Mesodermal cell (in vitro differentiated cells): ENCODE results near the gene MYO19.

ENCODE experiments used
- H3K27ac ChIP-seq: 2 replicates; pipeline ENCODE4 v1.7.0; 2013; ENCODE audit warnings: mild to moderate bottlenecking, low read depth, low read length, moderate library complexity; ENCODE audit not compliant: severe bottlenecking
- H3K36me3 ChIP-seq: 2 replicates; pipeline ENCODE4 v1.7.1; 2013; ENCODE audit warnings: mild to moderate bottlenecking, low read length, moderate library complexity; ENCODE audit not compliant: control insufficient read depth, insufficient read depth
- H3K4me1 ChIP-seq: one replicate; pipeline ENCODE4 v1.7.1; 2013; ENCODE audit warnings: mild to moderate bottlenecking, low read length; ENCODE audit not compliant: insufficient read depth, control insufficient read depth, poor library complexity, severe bottlenecking
- H3K4me3 ChIP-seq: 2 replicates; pipeline ENCODE4 v1.7.0; 2013; ENCODE audit warnings: low read length, control low read depth, mild to moderate bottlenecking; ENCODE audit not compliant: insufficient read depth, poor library complexity, severe bottlenecking; ENCODE audit errors: extremely low read depth
- H3K9me3 ChIP-seq: 2 replicates; pipeline ENCODE4 v1.7.1; 2013; ENCODE audit warnings: mild to moderate bottlenecking, low read length, moderate library complexity; ENCODE audit not compliant: control insufficient read depth
- WGBS, 2 experiments: methylation state at CpG; one replicate each; pipeline ENCODE4 v1.1.5; 2013; ENCODE audit warnings: missing lambda C conversion rate in 2 of 2; ENCODE audit not compliant: insufficient coverage in 2 of 2; 5-methylcytosine and 5-hydroxymethylcytosine counted together

MYO19 gene

DNA sequence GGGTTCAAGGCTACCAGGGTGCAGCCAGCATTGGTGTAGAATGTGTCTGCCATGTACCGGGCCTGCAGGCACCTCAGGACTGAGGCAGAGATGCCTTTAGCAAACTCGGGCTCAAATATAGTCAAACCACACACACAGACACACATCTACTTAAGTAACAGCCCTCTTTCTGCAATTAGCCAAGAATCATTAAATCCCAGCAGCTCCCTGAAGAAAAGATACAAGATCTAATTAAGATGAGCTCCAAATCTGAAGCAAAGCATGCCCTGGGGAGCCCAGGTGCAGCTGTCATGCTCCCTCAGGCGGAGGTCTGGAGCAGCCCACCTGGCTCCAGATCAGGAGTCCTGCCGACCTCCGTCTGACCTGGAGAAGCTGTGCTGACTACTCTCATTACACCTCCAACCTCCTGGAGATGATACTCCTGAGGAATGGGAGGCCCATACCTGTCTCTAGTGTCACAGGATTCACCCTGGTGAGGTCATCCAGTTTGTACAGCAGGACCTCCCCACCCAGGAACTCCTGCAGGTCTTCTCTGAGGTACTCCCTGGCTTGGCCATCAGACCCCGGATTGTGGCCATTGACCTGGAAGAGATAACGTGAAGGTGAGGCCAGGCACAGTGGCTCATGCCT is 6.9 kb downstream of the MYO19 start:
- peaks cover 15% of the 10 kb centered on the region for H3K4me1 ChIP-seq
- H3K27ac ChIP-seq = no peak overlapping the region
- H3K36me3 ChIP-seq = peaks cover 76% of the 10 kb centered on the region
- no peak overlapping the region for H3K4me3 ChIP-seq
- no peaks in the 10 kb centered on the region for H3K9me3 ChIP-seq
- WGBS, 2 experiments = 90 to 94% methylated on average over 7 of the region's 7 CpGs

DNA sequence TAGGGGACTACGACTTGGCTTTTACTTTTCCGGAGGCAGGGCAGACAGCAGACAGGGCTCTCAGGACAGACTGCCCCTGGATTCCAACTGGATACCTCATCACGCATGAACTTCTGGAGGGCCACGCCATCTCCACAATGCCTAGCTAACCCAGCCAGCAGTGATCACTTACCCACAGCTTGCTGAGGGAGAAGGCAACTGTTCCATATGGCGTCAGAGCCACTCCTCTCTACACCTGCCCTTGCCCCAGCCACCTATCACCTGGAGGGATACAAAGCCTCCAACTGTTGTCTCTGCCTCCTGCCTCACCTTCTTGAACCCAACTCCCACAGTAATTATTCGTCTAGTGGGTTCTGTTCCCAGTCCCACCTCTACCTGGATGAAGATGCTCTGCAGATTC is 8.8 kb downstream of the MYO19 start:
- H3K36me3 ChIP-seq = peaks cover 58% of the 10 kb centered on the region

DNA sequence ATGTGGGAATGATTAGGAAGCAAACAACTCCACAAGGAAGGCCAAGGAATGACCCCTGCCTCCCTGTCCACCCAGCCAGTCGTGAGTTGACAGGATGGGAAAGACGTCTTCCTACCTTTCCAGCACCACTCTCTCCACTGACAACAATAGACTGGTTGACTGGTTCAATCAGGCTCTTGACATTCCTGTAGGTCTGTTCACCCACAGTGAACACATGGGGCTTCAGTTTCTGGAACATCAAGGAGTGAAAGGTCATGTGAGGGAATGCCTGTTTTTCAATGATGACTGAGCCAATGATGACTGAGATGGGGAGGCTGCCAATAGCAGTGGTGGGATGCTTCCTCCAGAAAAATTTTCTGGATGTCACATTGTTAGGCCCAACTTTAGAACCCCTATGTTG is 9.6 kb downstream of the MYO19 start:
- Histone ChIP-seq H3K9me3 (no peaks in the 10 kb centered on the region), H3K4me3 (no peak overlapping the region), H3K4me1 (peaks cover 15% of the 10 kb centered on the region), H3K36me3 (peaks cover 61% of the 10 kb centered on the region), H3K27ac (no peak overlapping the region)
- WGBS, 2 experiments = 92 to 100% methylated on average over 2 of the region's 2 CpGs

More for the DNA sequence above, 8.8 kb downstream of the MYO19 start:
- Histone ChIP-seq H3K9me3 (no peaks in the 10 kb centered on the region), H3K27ac (no peak overlapping the region), H3K4me1 (peaks cover 15% of the 10 kb centered on the region), H3K4me3 (no peak overlapping the region)
- WGBS, 2 experiments = 91 to 96% methylated on average over 6 of the region's 6 CpGs

DNA sequence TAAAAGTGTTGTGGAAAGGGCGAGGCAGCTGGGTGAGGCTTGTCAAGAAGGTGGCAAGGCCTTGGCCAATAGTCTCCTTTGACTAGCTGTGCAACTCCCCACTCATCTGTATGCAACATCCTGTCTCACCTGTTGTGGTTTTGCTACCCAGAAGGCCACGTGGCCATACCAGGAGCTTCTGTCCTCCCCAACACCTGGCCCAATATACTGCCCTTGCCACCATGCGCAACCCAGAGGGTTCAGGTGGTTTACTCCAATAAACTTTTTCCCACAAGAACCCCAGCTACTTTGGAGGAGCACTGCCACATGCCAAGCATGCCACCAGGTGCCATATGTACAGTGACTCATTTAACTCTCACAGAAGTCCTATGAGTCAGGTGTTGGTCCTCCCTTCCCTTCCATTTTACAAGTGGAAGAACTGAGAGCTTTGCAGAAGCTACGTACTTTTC is 10.2 kb downstream of the MYO19 start:
- H3K27ac ChIP-seq = no peak overlapping the region
- H3K4me1 ChIP-seq = peaks cover 9% of the 10 kb centered on the region
- no peaks in the 10 kb centered on the region for H3K9me3 ChIP-seq
- peaks cover 60% of the 10 kb centered on the region for H3K36me3 ChIP-seq
- H3K4me3 ChIP-seq = no peak overlapping the region
- 89 to 96% methylated on average over 3 of the region's 4 CpGs for WGBS, 2 experiments

DNA sequence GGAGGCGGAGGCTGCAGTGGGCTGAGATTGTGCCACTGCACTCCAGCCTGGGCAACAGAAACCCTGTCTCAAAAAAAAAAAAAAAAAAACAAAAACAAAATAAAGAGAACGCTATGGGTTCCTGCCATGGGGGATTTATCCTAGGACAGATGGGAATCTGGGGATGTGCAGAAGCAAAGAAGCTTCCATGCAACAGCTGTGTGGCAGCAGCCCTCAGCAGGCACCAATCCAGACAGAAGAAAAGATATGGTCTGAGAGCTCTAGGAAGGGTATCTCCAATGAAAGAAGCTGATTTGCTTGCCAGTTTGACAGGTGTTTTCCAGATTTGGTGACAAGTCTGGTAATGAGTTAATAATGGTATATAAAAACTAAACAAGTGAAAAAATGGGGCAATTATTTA is 11.6 kb downstream of the MYO19 start:
- Histone ChIP-seq H3K36me3 (peaks cover 66% of the 10 kb centered on the region), H3K27ac (no peak overlapping the region), H3K4me3 (no peak overlapping the region), H3K4me1 (no peaks in the 10 kb centered on the region), H3K9me3 (no peaks in the 10 kb centered on the region)
- WGBS, 2 experiments = 86 to 100% methylated on average over 1 to 2 of the region's 2 CpGs

DNA sequence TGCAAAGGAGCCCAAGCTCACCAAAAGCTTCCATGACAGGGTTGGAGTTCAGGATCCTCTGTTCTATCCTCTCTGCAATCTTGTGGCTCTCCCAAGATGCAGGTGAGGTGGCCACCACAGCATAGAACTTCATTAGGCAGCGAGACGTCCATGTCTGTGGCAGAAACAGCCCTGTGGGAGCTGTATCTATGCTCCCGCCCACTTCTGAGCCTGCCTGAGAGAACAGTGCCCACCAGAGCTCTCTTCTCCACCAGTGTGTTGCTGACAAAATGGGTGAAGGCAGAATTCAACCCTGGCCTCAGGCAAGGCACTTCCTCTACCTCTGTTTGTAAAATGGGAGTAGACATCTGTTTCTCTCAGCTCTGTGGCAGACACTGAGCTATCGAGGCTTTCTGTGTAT is 18.8 kb downstream of the MYO19 start:
- Histone ChIP-seq H3K36me3 (peaks cover 71% of the 10 kb centered on the region), H3K4me1 (no peaks in the 10 kb centered on the region), H3K9me3 (no peaks in the 10 kb centered on the region), H3K27ac (no peak overlapping the region), H3K4me3 (no peak overlapping the region)
- 95% methylated on average over 3 of the region's 4 CpGs for WGBS, 2 experiments

DNA sequence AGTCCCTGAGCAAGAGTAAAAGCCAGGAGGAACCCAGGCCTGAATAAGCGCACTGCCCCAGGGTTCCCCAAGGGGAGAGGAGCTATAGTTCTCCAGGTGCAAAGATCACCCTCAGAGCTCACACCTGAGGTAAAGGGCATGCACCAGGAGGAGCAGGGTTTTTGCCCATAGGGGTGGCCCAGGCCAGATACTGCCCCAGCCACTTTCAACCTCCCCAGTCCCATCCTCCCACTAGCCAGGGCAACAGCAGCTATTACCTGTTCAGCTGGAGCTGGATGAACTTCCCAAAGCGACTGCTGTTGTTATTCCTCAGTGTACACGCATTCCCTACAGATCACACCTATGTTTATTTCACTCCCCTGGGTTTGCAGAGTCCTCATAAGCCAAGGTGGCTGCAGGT is 19.8 kb downstream of the MYO19 start:
- H3K4me1 ChIP-seq = no peaks in the 10 kb centered on the region
- peaks cover 72% of the 10 kb centered on the region for H3K36me3 ChIP-seq
- 91 to 93% methylated on average over 3 of the region's 3 CpGs for WGBS, 2 experiments
- no peak overlapping the region for H3K4me3 ChIP-seq
- no peaks in the 10 kb centered on the region for H3K9me3 ChIP-seq
- no peak overlapping the region for H3K27ac ChIP-seq

DNA sequence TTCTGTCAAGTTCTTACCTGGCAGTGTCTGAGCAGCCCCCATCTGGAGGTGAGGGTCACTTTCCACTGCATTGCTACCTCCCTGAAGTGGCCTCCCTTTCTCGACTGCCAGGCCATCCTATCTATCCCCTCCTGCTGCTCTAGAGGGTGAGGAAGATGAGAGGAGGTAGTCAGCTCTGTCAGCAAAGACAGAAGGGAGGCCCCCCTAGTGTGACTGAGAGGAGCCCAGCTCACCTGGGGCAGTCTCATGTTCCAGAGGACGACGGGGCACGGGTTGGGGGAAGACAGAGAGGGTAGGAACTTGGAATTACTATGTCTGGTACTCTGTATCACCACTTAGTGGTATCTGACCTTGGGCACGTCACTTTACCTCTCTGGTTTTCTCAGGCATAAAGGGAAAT is 22.0 kb downstream of the MYO19 start:
- H3K27ac ChIP-seq = no peak overlapping the region
- H3K36me3 ChIP-seq = peaks cover 82% of the 10 kb centered on the region
- H3K4me1 ChIP-seq = no peaks in the 10 kb centered on the region
- no peak overlapping the region for H3K4me3 ChIP-seq
- 88% methylated on average over 1 of the region's 5 CpGs; no CpG with 5 or more reads in 1 of the 2 experiments for WGBS, 2 experiments
- no peaks in the 10 kb centered on the region for H3K9me3 ChIP-seq

DNA sequence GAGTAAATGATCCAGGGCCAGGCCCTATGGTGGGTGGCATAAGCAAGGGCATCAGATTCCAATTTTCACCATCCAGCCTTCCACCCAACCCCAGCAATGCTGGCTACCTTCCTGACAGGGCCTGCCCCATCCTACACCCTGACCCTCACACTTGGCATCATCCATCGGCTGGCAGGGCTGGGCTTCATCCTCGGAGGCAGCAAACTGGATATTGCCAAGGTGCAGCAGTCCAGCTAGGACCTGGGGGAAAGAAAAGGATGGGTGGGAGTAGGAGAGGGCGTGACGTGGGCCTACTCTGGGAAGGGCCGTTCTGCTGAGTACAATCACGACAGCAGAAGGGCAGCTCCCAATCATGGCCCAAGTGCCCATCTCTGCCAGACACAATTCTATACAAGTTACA is 23.5 kb downstream of the MYO19 start:
- WGBS, 2 experiments = 97 to 100% methylated on average over 2 to 6 of the region's 6 CpGs
- Histone ChIP-seq H3K4me1 (no peaks in the 10 kb centered on the region), H3K9me3 (no peaks in the 10 kb centered on the region), H3K36me3 (peaks cover 88% of the 10 kb centered on the region), H3K27ac (no peak overlapping the region), H3K4me3 (no peak overlapping the region)

DNA sequence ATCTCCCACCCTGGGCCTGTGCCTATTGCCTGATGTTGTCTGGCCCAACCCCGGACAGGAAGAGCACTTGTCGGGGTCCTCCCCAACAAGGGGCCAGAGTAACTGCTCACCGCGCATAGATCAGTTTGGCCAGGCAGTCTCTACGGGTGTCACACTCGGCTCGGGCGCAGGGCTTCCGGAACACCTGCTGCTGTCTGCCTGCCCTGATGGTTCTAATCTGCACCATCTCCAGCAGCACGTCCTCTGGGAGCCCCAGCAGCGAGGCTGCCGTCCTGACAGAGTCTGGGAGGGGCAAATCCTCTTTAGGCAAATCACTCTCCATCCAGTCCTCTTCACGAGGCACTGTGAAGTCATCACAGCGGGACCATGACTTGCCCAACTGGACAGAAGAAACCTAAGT is 24.0 kb downstream of the MYO19 start:
- 86 to 99% methylated on average over 12 to 14 of the region's 14 CpGs for WGBS, 2 experiments
- no peak overlapping the region for H3K4me3 ChIP-seq
- peaks cover 89% of the 10 kb centered on the region for H3K36me3 ChIP-seq
- H3K4me1 ChIP-seq = no peaks in the 10 kb centered on the region
- H3K9me3 ChIP-seq = no peaks in the 10 kb centered on the region
- no peak overlapping the region for H3K27ac ChIP-seq

DNA sequence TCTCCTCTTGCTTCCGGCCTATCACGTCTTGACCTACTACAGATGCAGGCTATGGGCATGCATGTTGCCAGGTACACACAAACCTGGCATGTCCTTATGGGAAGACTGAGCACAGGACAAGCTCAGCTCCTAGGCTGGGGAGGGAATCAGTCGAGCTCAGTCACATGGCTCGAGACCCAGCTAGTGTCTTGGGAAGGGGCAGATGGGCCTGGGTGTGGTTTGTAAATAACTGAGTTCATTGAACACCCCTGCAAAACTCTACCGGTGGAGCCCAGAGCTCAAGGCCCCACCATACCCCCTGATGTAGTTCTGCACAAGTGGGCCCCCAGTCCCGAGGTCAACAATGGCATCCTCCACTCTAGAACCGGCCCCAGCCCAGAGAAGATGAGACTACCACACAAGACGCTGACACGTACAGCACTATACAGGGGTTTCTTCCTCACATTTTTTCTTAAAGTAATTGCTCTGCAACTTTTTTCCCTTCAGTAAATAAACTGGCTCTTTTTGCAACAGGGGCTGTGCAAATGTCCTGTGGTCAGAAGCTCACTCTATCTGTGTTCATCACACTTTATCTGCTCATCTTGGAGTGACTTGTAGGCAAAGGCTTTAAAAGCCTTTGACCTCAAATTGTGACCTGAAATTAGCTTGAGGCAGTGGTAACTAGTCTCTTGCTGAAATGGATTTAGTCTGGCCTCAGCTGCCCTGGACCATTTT is 25.2 kb downstream of the MYO19 start:
- Histone ChIP-seq H3K36me3 (peaks cover 89% of the 10 kb centered on the region), H3K4me1 (no peaks in the 10 kb centered on the region), H3K9me3 (no peaks in the 10 kb centered on the region), H3K4me3 (no peak overlapping the region), H3K27ac (no peak overlapping the region)
- WGBS, 2 experiments = 96 to 99% methylated on average over 8 of the region's 9 CpGs
